ENCODE data around the gene ZNFX1.

Gene ZNFX1

GRCh38 chr20:49291200-49291599 is 13.3 kb upstream of the ZNFX1 start:
- DNase-seq, result no peak

GRCh38 chr20:49290608-49291191 is 12.8 kb upstream of the ZNFX1 start:
- DNase-seq, result no peak

GRCh38 chr20:49288784-49289696 is 11.2 kb upstream of the ZNFX1 start:
- no peak for DNase-seq

GRCh38 chr20:49288250-49288751 is 10.4 kb upstream of the ZNFX1 start:
- DNase-seq, result no peak

- no peak for DNase-seq
Observed at GRCh38 chr20:49287555-49288249, 9.8 kb upstream of the ZNFX1 start.

GRCh38 chr20:49286689-49287551 is 9.1 kb upstream of the ZNFX1 start:
- DNase-seq, result no peak

GRCh38 chr20:49285813-49286494 is 8.1 kb upstream of the ZNFX1 start:
- no peak for DNase-seq

GRCh38 chr20:49285233-49285668 is 7.4 kb upstream of the ZNFX1 start:
- no peak for DNase-seq

GRCh38 chr20:49284818-49285217 is 7.0 kb upstream of the ZNFX1 start:
- no peak for DNase-seq

GRCh38 chr20:49283703-49284625 is 6.1 kb upstream of the ZNFX1 start:
- DNase-seq, result no peak

GRCh38 chr20:49283176-49283702 is 5.4 kb upstream of the ZNFX1 start:
- no peak for DNase-seq

GRCh38 chr20:49282584-49283171 is 4.8 kb upstream of the ZNFX1 start:
- no peak for DNase-seq

GRCh38 chr20:49281913-49282467 is 4.1 kb upstream of the ZNFX1 start:
- DNase-seq, result no peak

GRCh38 chr20:49281059-49281912 is 3.4 kb upstream of the ZNFX1 start:
- DNase-seq, result no peak

GRCh38 chr20:49280463-49281058 is 2.7 kb upstream of the ZNFX1 start:
- no peak for DNase-seq

GRCh38 chr20:49279677-49280462 is 2.0 kb upstream of the ZNFX1 start:
- no peak for DNase-seq
